HG02623 (cell line): Measurements from ENCODE around the gene CRTAP.
"Not testable (repeated sequence)": the region's sequence is repeated elsewhere in the genome, so short reads cannot be mapped to it uniquely, and the experiment has no call there.

ENCODE experiments used
- ATAC-seq: cut with Tn5 transposase; IDR thresholded peaks from one replicate; pipeline ENCODE4 v1.9.1; 2021; ENCODE audit warnings: moderate library complexity; ENCODE audit not compliant: unreplicated experiment

The CRTAP gene

GRCh38 chr3:33139006-33139623, 25.3 kb downstream of the CRTAP start:
- peak; percentile 59 for ATAC-seq

- ATAC-seq, result no peak
These were observed 26.2 kb downstream of the CRTAP start for GRCh38 chr3:33139996-33140395.

- ATAC-seq, result no peak
These were observed 27.2 kb downstream of the CRTAP start for GRCh38 chr3:33141006-33141405.

- ATAC-seq, result no peak
These were observed 30.6 kb downstream of the CRTAP start for GRCh38 chr3:33144433-33144832.

- ATAC-seq, result no peak
These were observed 31.5 kb downstream of the CRTAP start for GRCh38 chr3:33145221-33145900.

- no peak for ATAC-seq
These were observed 32.2 kb downstream of the CRTAP start for GRCh38 chr3:33145901-33146580.

- ATAC-seq, result no peak
These were observed 33.1 kb downstream of the CRTAP start for GRCh38 chr3:33146791-33147445.

- no peak for ATAC-seq
These were observed 35.5 kb downstream of the CRTAP start for GRCh38 chr3:33149342-33149741.

- ATAC-seq, result no peak
These were observed 38.8 kb downstream of the CRTAP start for GRCh38 chr3:33152363-33153360.

GRCh38 chr3:33153782-33154181, 40.0 kb downstream of the CRTAP start:
- ATAC-seq, result no peak

GRCh38 chr3:33155301-33155700, 41.5 kb downstream of the CRTAP start:
- no peak for ATAC-seq

- no peak for ATAC-seq
These were observed 45.4 kb downstream of the CRTAP start for GRCh38 chr3:33159234-33159633.

GRCh38 chr3:33159981-33160380, 46.2 kb downstream of the CRTAP start:
- no peak for ATAC-seq

GRCh38 chr3:33162621-33163020, 48.8 kb downstream of the CRTAP start:
- ATAC-seq, result not testable (repeated sequence)

- no peak for ATAC-seq
These were observed 51.6 kb downstream of the CRTAP start for GRCh38 chr3:33165372-33165771.

GRCh38 chr3:33166095-33166494, 52.3 kb downstream of the CRTAP start:
- ATAC-seq, result no peak

- no peak for ATAC-seq
These were observed 53.5 kb downstream of the CRTAP start for GRCh38 chr3:33167284-33167683.

GRCh38 chr3:33167716-33168336, 54.0 kb downstream of the CRTAP start:
- ATAC-seq, result no peak

- ATAC-seq, result no peak
These were observed 56.7 kb downstream of the CRTAP start for GRCh38 chr3:33170531-33170930.

GRCh38 chr3:33171580-33171979, 57.8 kb downstream of the CRTAP start:
- ATAC-seq, result no peak
